Fibroblast of skin of right biceps (primary cell): ENCODE results near the gene XYLT1.
A peak's percentile ranks its signal among the peaks of the same experiment; 100 is the strongest.

Experiments
- DNase-seq: peaks from one replicate; pipeline ENCODE4 v3.0.0-alpha.2; 2013

XYLT1 gene

DNA sequence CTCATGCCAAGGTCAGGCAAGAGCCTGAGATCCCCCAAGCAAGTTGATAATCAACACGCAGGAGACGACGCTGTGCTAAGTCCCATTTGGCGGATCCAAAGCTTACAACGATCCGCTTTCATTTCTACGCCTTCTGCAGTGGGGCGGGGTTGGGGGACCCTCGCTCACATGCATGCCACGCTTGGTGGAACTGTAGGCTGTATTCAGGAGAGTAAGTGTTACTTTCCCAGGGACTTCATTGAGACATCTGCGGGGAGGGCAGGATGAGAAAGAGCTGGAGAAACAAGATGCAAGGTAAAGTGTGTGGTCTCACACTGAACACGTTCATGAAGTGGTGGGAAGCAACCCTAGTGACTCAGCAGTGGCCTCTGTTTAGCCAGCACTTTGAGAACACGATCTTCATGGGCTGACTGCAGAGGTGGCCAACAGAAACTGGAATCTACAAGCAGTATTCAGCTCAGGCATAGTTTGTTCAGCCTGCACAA lies 100.5 kb downstream of the XYLT1 start:
- DNase-seq, result peak; percentile 68

DNA sequence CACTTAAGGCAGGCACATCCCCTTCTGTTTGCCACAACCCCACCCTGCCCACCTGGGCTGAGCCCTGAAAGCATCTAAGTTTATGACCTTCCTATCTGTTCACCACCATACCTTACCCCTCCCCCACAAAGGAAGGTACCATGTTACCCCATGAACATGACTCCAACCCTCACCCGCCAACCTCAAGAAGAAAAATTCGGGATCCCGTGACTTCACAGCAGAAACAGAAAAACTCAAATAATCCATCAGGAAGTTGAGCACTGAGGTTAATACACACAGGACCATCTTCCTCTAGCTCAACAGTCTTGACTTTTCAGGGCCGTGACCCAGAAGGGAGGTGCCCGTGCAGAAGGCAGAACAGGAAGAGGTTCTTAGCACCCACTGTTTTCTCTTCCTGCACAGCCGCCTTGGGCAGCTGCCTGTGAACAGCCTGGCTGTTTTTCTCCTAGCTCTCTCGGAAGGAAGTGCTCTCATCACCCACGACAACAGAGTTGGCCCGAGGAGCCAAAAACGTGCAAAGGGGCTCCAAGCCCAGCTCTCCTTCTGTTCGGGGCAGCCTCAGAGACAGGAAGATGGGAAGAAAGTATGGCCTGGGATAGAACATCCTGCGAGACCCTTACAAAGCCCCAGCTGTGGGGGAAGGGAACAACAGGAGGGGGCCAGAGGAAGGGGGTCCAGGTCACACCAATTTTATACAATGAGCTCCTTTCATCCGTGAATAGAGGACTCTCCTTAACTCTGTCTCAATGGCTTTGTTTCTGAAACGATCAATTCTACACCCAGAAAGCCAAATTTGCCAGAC lies 101.1 kb downstream of the XYLT1 start:
- DNase-seq, result no peak

DNA sequence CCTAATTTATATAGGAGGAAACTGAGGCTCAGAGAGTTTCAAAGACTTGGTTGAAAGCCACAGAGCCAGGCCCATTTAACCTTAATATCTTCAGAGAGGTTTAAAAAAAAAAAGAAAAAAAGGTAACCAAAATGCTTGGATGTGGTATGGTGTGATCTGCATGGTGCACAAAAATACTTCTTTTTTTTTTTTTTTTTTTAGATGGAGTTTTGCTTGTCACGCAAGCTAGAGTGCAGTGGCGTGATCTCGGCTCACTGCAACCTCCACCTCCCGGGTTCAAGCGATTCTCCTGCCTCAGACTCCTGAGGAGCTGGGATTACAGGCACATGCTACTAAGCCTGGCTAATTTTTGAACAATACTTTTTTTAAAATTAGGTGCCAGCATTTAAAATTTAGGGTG lies 101.8 kb downstream of the XYLT1 start:
- no peak for DNase-seq

DNA sequence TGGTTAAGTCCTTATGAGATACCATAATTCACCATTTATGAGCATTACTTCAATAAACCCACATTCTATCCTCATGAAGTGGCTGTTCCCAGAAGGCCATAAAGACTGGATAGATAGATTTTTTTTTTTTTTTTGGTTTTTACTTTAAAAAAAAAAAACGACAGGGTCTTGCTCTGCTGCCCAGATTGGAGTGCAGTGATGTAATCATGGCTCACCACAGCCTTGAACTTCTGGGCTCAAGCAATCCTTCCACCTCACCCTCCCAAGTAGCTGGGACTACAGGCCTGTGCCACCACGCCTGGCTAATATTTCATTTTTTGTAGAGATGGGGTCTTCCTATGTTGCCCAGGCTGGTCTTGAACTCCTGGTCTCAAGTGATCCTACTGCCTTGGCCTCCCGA lies 102.3 kb downstream of the XYLT1 start:
- peak; percentile 70 for DNase-seq

DNA sequence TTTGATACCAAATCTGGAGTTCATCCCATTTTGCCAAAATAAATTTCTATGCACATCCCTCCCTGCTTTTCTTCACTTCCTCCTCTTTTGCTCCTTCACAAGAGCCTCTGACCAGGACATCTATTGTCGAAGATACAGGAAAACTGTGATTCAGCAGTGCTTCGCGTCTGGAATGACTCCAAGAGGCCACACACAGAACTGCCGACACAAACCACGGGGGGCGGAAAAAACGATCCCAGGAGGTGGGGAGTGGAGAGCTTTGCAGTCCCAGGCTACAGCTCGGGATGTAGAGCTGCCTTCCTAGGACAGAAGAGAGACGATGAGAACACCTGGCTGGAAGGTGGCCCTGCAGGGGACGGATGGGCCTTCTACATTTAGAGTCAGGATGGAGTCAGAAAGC lies 102.8 kb downstream of the XYLT1 start:
- DNase-seq, result peak; percentile 96

DNA sequence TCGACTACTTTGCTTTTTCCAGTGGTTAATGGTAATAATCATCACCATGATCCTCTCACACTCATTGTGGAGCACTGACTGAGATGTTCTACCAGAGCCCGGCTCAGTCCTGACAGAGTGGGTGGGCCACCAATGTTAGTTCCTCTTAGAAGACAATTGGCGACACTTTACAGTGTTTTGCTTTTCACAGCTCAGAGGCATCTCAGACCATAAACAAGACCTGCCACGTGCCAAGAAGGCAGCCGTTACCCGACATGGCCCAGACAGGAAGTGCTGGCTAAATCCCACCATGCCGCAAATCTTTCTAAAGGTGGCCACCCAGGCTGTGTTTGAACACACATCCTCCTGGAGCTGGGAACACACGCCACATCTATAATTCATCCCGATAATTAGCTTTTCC lies 103.7 kb downstream of the XYLT1 start:
- peak; percentile 44 for DNase-seq

DNA sequence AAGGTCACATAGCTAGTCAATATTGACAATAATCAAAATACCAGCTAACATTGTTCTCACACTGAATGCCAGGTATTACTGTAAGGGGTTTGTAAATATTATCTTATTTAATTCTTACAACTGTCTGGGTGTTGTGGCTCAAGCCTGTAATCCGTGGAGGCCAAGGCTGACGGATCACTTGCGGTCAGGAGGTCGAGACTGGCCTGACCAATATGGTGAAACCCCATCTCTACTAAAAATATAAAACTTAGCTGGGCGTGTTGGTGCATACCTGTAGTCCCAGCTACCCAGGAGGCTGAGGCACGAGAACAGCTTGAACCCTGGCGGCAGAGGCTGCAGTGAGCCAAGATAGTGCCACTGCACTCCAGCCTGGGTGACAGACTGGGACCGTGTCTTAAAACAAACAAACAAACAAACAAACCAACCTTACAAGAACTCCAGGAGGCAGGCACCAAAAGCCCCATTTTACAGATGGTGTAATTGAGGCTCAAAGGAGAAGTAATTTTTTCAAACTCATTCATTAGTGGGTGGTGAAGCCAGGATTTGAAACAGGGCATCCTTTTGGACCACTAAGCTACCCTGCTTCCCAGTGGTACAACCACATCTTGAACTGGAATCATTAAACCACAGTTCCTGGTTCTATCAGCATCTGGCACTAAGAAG lies 104.3 kb downstream of the XYLT1 start:
- no peak for DNase-seq

DNA sequence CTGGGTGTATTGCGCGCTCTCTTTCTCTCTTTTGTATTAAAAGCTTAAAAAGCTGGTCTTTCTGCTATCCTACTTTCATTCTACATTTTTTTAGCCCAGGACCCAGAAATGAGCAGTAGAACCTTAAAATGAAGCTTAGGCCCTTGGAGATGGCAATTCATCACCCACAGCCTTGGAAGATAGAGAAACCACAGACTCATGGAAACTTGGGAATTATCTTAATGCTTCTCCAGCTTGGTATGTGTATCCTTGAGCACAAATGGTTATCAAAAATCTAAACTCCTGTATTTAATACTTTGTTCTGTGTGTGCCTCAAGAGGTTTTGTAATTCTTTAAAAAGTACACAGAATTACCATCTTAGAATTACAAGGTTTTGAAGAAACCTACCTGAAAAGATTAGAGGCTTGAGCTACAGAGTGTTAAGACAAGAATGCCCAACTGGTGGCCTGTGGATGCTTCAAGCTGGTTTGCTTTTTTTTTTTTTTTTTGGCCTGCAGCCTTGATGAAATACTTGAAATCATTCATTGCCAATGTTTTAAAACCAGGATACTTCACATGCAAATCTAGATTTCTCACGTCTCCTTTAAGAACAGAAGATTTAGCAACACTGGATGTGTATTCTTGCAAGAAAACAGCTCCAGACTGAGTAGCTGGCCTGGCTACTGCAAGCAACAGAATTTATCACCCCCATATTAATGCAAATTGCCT lies 105.0 kb downstream of the XYLT1 start:
- peak; percentile 66 for DNase-seq

DNA sequence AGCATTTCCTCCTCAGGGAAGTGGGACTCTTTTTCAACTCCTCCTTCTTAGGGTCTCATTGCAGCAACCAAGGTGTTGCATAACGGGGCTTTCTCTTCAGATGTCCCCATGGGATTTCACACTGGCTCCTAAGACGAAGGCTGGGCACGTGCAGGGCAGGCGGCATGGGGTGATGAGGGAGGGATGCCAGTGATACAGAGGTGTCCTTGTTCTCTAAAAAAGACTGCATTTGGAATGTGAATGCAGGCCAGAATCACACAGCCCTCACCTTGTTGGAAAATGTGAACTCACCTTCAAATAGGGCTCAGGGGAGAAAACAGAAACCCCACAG lies 105.6 kb downstream of the XYLT1 start:
- DNase-seq, result no peak

DNA sequence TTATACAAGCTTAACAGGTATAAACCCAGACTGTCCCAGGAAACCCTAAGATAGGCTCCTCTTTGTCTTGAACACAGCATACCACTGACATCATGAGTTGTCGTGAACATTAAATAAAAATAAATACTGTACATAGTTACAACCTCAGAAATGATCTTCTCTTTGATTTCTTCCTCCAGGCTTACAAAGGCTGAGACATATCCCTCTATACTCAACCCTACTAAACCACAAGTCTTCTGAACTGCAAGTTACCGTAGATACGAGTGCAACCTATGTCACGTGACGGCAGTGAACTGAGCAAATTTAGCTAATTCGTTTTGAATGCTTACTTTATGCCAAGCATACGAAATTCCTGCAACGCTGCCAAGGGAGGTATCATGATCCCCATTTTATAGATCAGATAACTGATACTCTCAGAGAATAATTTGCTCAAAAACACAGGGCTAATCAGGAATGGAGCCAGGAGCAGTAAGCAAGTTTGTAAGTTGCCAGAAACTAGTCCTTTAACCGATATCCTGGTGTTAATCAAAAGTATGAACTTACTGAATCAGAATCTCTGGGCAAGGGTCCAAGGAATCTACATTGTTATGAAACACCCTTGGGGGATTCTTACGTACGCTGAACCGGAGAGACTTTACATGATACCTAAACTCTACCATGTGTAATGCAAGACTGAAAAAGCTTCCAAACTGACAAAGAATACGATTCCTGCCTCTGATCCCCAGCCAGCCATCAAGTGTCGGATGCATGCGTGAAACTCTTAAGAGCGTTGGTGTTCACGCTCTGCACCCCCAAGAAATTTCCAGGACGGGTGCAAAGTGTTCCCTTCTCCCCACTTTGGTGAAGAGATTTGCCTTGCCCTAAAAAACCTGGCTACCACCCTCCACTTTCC lies 106.2 kb downstream of the XYLT1 start:
- DNase-seq, result peak; percentile 99

DNA sequence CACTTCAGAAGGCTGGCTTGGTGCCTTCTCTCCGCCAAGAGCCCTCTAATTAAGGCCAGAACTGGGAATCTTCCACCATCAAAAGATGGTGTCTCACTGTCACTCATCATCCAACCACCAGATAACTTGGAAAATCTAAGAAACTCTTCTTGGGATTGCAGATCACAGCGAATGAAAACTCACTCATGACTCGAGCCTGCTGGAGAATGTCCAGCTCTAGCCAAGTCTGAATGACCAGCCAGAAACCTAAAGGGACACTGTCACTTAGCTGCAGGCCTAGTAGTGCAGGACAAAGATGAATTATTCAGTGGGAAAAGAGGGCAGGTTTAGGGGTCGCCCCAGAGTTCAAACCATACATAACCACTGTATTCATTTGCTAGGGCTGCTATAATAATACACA lies 107.8 kb downstream of the XYLT1 start:
- DNase-seq, result no peak

DNA sequence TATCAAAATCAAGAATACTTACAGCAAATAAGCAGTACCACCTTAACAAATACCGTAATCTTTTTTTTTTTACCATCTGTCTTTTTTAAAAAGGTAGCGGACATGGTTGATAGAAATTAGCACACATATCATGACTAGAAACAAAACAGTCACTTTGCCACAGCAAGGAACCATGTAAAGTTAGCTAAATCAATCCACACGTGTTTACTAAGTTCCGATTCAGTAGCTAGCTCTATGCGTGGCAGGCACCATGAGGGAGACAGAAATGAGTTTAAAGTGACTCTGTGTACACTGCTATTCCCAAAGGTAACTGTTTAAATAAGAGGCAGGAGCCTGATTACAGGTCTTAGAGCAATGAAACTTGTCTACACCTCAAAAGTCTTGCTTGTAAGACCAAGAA lies 108.6 kb downstream of the XYLT1 start:
- DNase-seq, result no peak

DNA sequence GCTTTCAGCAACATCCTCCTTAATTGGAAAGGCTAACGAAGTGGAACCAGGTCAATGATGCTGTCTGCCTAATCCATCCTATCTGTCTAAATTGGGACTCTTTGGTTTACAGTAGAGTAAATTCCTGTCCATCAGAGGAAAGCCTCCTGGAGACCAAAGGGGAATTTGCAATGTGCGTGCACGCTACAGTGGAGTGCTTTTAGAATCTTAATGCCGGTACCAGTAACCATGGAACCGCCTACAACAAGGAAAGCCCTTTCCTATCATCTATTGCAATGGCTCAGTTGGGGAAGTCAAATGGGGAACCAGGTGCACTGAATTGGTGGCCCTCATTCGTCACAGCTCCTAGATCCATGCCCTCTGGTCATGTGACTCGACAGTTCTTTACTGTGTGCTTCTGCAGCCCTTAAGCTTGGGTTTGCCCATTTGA lies 110.1 kb downstream of the XYLT1 start:
- no peak for DNase-seq

DNA sequence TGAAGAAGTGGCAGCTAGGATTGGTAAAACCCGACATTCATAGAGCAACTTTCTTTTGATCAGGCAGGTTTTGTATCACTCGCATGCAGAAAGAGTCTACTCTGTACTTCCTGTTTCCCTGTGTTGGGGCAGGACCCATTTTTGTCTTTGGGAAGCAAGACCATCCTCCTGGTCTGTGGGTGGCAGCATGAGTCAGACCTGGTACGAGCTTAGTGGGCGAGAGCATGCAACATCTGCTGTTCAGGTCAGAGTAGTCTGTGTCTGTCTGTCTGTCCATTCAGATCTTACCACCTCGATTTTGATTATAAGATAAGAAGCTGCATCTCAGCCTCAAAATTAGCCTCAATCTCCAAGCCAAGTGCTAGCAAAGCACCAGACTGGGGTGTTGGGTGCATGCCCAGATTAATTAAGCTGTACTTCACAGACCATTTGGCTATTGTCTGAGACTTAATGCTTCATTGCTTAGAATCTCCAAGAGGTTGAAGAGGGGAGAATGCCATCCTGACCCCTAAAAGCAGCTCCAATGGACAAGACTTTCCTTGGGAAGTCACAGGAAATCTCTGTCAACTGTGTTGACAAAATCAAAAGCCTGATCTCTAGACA lies 110.9 kb downstream of the XYLT1 start:
- peak; percentile 69 for DNase-seq

DNA sequence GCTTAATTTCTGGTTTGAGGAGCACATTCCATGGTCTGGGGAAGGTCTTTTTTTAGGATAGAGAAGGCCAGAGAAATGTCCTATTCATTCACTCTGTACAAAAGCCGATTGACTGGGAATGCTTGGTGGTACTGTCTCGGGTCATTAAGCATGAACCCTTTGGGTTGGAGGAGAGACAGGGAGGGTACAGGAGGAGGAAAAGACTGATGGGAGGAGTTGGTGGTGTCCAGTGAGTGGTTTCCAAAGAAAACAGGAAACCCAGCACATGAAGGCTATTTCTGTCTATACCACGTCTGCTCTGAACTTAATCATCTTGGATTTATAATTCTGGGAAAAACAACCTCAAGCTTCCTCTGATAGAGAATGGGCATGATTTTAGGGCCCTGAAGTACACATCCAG lies 111.9 kb downstream of the XYLT1 start:
- peak; percentile 54 for DNase-seq

DNA sequence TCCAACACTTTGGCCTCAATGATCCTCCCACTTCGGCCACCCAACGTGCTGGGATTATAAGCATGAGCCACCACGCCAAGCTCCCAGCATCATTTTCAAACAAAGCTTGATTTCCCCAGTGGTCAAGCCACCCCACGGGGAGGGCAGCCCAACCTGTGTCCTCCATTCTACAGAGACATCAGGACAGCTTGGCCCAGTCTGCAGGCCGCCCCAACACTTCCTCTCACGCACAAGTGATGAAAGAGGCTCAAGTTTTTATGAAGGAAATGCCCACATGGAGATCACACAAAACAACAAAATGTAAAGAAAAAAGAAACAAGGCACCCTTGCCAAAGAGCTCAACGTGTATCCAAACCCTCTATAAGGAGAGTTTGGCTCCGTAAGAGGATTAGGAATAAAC lies 112.4 kb downstream of the XYLT1 start:
- DNase-seq, result no peak

DNA sequence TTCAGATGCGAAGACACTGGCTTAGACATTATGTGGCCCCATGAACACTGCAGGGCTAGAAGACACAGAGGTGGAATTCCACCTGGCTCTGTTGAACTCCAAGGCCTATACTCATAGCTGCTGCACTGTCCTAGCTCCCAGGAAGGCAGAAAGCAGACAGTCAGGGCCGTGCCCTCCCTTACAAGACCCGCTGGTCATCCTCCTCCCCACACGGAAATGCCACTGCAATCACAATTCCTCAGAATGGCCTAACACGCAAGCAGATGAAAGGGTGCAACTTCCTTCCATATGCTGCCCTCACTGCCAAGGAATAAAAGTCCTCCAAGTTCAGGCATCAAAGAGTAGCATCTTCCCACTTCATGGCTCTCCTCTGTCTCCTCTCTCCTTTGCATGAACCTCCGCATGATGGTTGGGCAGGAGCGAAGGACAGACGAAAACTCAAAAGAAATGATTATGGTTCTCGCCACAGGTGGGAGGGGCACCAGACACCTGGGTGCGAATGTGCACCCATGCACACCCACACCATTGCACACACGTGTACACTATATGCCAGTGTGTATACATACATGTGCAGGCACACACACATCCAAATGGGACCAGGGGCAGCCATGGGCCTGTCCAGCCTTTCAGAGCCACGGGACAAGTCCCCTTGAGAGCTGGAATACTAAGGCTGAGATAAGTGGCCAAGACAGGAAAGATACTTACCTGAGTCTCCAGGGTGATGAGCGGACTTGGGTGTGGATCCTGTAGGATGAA lies 113.3 kb downstream of the XYLT1 start:
- no peak for DNase-seq

DNA sequence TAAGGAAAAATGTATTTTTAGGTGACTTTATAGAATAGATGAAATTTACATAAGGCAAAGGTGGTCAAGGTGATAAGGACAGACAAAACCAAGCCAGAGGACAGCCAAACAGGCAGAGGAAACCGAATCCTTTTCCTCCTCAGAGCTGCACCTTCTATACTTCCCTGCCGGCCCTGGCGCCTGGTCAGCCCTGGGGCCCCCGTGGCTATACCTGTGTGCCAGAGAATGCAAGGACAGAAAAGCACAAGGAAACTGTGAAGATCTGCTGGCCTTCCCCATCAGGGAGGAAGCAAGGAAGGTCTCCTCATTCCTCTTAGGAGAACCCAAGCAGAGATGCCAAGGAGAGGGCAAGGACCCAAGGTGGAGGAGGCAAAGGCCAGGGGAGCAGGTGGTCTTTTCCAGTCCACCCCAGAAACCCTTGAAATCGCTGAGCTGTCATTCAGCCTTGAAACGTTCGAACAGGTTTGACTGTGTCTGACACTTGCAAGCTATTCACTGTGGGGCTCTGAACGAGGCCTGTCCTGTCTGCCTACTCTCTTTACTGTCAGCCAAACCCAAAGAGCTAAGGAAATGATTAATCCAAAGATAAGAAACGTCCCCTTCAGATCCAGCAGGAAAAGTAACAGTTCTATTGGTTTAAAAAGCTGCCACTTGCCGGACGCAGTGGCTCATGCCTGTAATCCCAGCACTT lies 114.4 kb downstream of the XYLT1 start:
- no peak for DNase-seq

DNA sequence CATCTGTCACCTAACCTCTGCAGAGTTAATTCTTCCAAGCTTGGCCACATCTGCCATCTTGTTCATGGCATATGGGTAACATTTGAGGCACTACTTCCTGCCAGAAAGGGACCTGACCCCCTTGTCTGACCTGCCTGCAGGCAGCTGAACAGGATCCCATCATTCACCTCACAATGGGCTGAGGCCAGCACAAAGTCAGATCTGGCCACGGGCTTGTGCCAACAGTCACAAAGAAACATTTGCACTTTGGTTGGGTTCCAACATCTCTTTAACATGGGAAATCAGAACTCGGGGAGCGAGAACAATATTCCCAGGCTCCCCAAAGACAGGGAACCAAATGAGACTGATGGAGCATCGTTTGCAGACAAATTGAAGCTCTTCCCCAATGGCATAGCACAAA lies 116.1 kb downstream of the XYLT1 start:
- no peak for DNase-seq

DNA sequence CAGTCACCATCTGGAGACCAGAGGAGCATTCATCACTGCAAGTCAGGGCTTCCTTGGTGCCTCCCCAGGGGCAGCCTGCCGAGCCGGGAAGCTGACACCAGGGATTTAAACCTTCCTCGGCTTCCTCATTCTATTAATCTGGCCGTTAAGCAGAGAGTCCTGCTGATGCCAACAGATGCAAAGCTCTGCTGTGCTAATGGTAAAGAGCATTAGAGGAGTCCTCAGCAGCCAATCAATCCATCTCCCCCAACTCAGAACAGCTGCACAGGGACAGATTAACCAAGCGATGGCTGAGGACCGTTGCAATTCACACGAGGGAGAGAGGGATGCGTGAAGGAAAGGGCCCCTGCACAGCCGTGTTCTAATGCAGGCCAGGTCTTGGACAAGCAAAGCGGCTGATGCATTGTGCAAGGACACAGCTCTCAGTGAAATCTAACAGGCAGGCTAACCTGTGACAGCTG lies 116.6 kb downstream of the XYLT1 start:
- DNase-seq, result no peak

DNA sequence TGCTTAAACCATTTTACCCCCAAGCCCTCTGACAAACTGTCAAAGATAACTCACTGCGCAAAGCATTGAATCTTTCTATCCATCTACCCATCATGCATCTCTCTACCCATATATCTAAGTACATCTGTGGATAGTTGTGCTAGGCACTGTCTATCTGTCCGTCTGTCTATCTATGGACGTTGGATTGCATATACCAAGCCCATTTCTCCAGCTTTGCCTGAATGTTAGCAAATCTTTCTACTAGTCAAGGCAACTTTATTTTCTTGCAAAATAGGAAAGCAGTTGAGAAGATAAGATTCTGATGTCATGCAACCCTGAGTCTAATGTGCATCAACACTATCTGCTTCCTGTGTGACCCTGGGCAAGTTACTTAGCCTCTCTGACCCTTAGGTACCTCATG lies 117.2 kb downstream of the XYLT1 start:
- DNase-seq, result no peak
